ENCODE results near the gene MAPK4. TPM values are rescaled to one million over a fixed set of nuclear protein-coding genes. Genes with fewer than 3 reads are reported as not detected.

Gene MAPK4
- polyA plus RNA-seq, 1 experiment: not detected

DNA sequence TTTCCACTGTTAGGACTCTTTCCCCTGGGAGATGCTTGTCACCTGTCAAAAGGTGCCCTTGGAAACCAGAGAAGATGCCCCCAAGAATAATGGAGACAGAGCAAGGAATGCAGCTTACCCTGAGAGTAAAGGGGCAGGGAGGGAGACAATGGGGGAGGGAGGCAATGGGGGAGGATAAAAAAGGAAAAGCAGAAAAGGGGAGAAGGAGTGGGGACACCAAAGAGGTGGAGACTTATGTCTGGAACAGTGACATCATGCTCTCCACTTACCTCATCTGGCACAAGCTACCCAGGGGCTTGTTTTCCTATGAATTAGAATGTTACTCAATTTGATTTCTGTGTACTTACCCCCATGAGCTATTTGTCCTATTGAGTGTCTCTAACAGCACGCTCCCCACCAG is 192.1 kb downstream of the MAPK4 start:
- TF ChIP-seq, protein P1, sequence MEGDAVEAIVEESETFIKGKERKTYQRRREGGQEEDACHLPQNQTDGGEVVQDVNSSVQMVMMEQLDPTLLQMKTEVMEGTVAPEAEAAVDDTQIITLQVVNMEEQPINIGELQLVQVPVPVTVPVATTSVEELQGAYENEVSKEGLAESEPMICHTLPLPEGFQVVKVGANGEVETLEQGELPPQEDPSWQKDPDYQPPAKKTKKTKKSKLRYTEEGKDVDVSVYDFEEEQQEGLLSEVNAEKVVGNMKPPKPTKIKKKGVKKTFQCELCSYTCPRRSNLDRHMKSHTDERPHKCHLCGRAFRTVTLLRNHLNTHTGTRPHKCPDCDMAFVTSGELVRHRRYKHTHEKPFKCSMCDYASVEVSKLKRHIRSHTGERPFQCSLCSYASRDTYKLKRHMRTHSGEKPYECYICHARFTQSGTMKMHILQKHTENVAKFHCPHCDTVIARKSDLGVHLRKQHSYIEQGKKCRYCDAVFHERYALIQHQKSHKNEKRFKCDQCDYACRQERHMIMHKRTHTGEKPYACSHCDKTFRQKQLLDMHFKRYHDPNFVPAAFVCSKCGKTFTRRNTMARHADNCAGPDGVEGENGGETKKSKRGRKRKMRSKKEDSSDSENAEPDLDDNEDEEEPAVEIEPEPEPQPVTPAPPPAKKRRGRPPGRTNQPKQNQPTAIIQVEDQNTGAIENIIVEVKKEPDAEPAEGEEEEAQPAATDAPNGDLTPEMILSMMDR (IDR thresholded peaks at IDR 0.05; ENCODE audit: low read depth, low read length): no peak
- H3K27me3 ChIP-seq (ENCODE audit: control insufficient read depth, insufficient read depth, low read length): no peaks in the 10 kb centered on the region
- no peak for DNase-seq (ENCODE audit: low read depth, low spot score)
- 0 out of 2 replicates have a peak, but pooled peaks cover 3% of the 10 kb centered on the region for H3K9me3 ChIP-seq (ENCODE audit: control insufficient read depth, insufficient read depth, low read length)
- POLR2A ChIA-PET: no interaction called here
- no peak overlapping the region for H3K4me3 ChIP-seq (ENCODE audit: low read depth, low read length)
- H3K27ac ChIP-seq (ENCODE audit: low read depth, low read length): no peak overlapping the region
- CTCF ChIA-PET: no interaction called here

DNA sequence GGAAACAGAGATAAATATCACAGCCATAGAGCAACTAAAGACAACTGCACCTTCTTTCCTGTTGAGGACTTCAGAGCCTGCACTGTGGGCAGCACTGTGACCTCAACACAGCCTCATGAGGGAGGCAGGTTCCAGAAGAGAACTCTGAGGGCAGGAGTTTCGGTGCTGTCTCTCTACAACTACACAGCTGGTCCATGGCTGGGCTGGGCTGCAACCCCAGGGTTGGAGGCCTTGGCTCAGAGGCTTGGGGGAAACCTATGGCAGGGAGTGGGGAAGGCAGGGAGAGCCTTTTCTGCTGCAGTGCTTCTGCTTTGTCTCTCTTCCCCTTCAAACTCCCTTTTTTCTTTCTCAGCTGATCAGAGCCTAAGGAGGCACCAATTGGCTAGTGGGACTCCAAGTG is 193.4 kb downstream of the MAPK4 start:
- H3K27ac ChIP-seq (ENCODE audit: low read depth, low read length): no peak overlapping the region
- no peak overlapping the region for H3K4me3 ChIP-seq (ENCODE audit: low read depth, low read length)
- DNase-seq (ENCODE audit: low read depth, low spot score): no peak
- TF ChIP-seq, protein P1 (IDR thresholded peaks at IDR 0.05; ENCODE audit: low read depth, low read length): no peak
- ChIA-PET POLR2A (no interaction called here), CTCF (no interaction called here)
- no peaks in the 10 kb centered on the region for H3K9me3 ChIP-seq (ENCODE audit: control insufficient read depth, insufficient read depth, low read length)
- H3K27me3 ChIP-seq (ENCODE audit: control insufficient read depth, insufficient read depth, low read length): no peaks in the 10 kb centered on the region

DNA sequence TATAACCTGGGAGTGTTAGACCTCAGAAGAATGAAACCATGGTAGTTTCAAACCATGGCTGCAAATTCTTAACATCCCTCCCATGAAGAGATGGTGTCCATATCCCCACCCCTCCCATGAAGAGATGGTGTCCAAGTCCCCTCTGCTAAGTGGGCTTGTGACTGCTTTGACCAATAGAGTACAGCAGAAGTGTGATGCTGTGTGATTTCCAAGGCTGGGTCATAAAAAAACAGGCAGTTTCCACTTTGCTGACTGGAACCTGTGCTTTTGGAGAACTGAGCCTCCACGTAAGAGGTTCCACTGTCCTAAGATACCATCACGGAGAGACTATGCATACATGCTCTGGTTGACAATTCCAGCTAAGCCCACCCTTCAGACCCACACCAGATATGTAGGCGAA is 194.4 kb downstream of the MAPK4 start:
- no peaks in the 10 kb centered on the region for H3K27me3 ChIP-seq (ENCODE audit: control insufficient read depth, insufficient read depth, low read length)
- no peak for DNase-seq (ENCODE audit: low read depth, low spot score)
- no peak overlapping the region for H3K4me3 ChIP-seq (ENCODE audit: low read depth, low read length)
- no peak overlapping the region for H3K27ac ChIP-seq (ENCODE audit: low read depth, low read length)
- POLR2A ChIA-PET: no interaction called here
- TF ChIP-seq, protein P1 (IDR thresholded peaks at IDR 0.05; ENCODE audit: low read depth, low read length): no peak
- no peaks in the 10 kb centered on the region for H3K9me3 ChIP-seq (ENCODE audit: control insufficient read depth, insufficient read depth, low read length)
- CTCF ChIA-PET: no interaction called here

DNA sequence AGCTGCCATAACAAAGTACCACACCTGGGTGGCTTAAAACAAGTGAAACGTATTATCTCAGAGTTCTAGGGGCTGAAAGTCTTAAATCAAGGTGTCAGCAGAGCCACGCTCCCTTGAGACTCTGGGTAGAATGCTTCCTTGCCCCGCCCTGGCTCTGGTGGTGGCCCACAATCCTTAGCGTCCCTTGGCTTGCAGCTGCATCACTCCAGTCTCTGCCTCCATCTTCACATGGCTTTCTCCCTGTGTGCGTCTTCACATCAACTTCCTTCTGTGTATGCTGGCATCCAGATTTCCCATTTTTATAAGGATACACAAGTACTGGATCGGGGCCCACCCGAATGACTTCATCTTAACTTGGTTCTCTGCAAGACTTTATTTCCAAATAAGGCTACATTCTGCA is 197.5 kb downstream of the MAPK4 start:
- TF ChIP-seq, protein P1 (IDR thresholded peaks at IDR 0.05; ENCODE audit: low read depth, low read length): no peak
- DNase-seq (ENCODE audit: low read depth, low spot score): no peak
- CTCF ChIA-PET: no interaction called here
- H3K27ac ChIP-seq (ENCODE audit: low read depth, low read length): no peak overlapping the region
- no peak overlapping the region for H3K4me3 ChIP-seq (ENCODE audit: low read depth, low read length)
- H3K27me3 ChIP-seq (ENCODE audit: control insufficient read depth, insufficient read depth, low read length): no peaks in the 10 kb centered on the region
- no peaks in the 10 kb centered on the region for H3K9me3 ChIP-seq (ENCODE audit: control insufficient read depth, insufficient read depth, low read length)
- POLR2A ChIA-PET: no interaction called here

DNA sequence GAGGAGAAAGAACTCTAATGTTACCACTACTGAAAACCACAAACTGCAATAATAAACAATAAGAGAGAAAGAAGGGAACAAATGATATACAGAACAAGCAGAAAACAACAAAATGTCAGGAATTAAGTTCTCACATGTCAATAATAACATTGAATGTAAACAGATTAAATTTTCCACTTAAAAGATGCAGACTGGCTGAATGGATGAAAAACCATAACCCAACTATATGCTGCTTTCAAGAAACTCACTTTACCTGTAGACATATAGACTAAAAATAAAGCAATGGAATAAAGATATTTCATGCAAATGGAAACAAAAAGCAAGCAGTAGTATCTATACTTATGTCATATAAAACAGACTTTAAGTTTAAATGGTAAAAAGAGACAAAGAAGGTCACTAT is 209.6 kb downstream of the MAPK4 start:
- ChIA-PET CTCF (no interaction called here), POLR2A (no interaction called here)
- H3K9me3 ChIP-seq (ENCODE audit: control insufficient read depth, insufficient read depth, low read length): no peaks in the 10 kb centered on the region; the same call in 1 of the 2 replicates
- no peak overlapping the region for H3K4me3 ChIP-seq (ENCODE audit: low read depth, low read length)
- TF ChIP-seq, protein P1 (IDR thresholded peaks at IDR 0.05; ENCODE audit: low read depth, low read length): no peak
- no peak for DNase-seq (ENCODE audit: low read depth, low spot score)
- no peaks in the 10 kb centered on the region for H3K27me3 ChIP-seq (ENCODE audit: control insufficient read depth, insufficient read depth, low read length)
- no peak overlapping the region for H3K27ac ChIP-seq (ENCODE audit: low read depth, low read length)
